ENCODE results near the gene SLC25A17.
"Not testable (repeated sequence)": the region's sequence is repeated elsewhere in the genome, so short reads cannot be mapped to it uniquely, and the experiment has no call there.

The SLC25A17 gene

GRCh38 chr22:40758851-40759250 lies 60.3 kb downstream of the SLC25A17 start:
- DNase-seq (ENCODE audit: extremely low read depth in 1 of 2, low read depth in 1 of 2): not testable (repeated sequence)

- DNase-seq (ENCODE audit: extremely low read depth in 1 of 2, low read depth in 1 of 2): no peak
Measured at GRCh38 chr22:40758390-40758789, 60.8 kb downstream of the SLC25A17 start.

GRCh38 chr22:40757071-40757470 lies 62.1 kb downstream of the SLC25A17 start:
- no peak for DNase-seq (ENCODE audit: extremely low read depth in 1 of 2, low read depth in 1 of 2)

- no peak for DNase-seq (ENCODE audit: extremely low read depth in 1 of 2, low read depth in 1 of 2)
Measured at GRCh38 chr22:40753114-40753513, 66.0 kb downstream of the SLC25A17 start.

- no peak for DNase-seq (ENCODE audit: extremely low read depth in 1 of 2, low read depth in 1 of 2)
Measured at GRCh38 chr22:40751250-40751649, 67.9 kb downstream of the SLC25A17 start.

GRCh38 chr22:40749829-40750228 lies 69.3 kb downstream of the SLC25A17 start:
- no peak for DNase-seq (ENCODE audit: extremely low read depth in 1 of 2, low read depth in 1 of 2)

GRCh38 chr22:40748388-40749355 lies 70.5 kb downstream of the SLC25A17 start:
- no peak for DNase-seq (ENCODE audit: extremely low read depth in 1 of 2, low read depth in 1 of 2)

- no peak for DNase-seq (ENCODE audit: extremely low read depth in 1 of 2, low read depth in 1 of 2)
Measured at GRCh38 chr22:40747361-40747760, 71.8 kb downstream of the SLC25A17 start.

- no peak for DNase-seq (ENCODE audit: extremely low read depth in 1 of 2, low read depth in 1 of 2)
Measured at GRCh38 chr22:40746428-40747220, 72.5 kb downstream of the SLC25A17 start.

GRCh38 chr22:40743768-40744167 lies 75.4 kb downstream of the SLC25A17 start:
- no peak for DNase-seq (ENCODE audit: extremely low read depth in 1 of 2, low read depth in 1 of 2)

- DNase-seq (ENCODE audit: extremely low read depth in 1 of 2, low read depth in 1 of 2): no peak
Measured at GRCh38 chr22:40741116-40741515, 78.0 kb downstream of the SLC25A17 start.

GRCh38 chr22:40739721-40740120 lies 79.4 kb downstream of the SLC25A17 start:
- no peak for DNase-seq (ENCODE audit: extremely low read depth in 1 of 2, low read depth in 1 of 2)

- DNase-seq (ENCODE audit: extremely low read depth in 1 of 2, low read depth in 1 of 2): no peak
Measured at GRCh38 chr22:40733919-40734318, 85.2 kb downstream of the SLC25A17 start.

GRCh38 chr22:40732999-40733292 lies 86.2 kb downstream of the SLC25A17 start:
- no peak for DNase-seq (ENCODE audit: extremely low read depth in 1 of 2, low read depth in 1 of 2)

- no peak for DNase-seq (ENCODE audit: extremely low read depth in 1 of 2, low read depth in 1 of 2)
Measured at GRCh38 chr22:40729284-40729683, 89.9 kb downstream of the SLC25A17 start.

GRCh38 chr22:40728731-40729189 lies 90.4 kb downstream of the SLC25A17 start:
- DNase-seq (ENCODE audit: extremely low read depth in 1 of 2, low read depth in 1 of 2): no peak

GRCh38 chr22:40727964-40728615 lies 91.1 kb downstream of the SLC25A17 start:
- DNase-seq (ENCODE audit: extremely low read depth in 1 of 2, low read depth in 1 of 2): no peak

- no peak for DNase-seq (ENCODE audit: extremely low read depth in 1 of 2, low read depth in 1 of 2)
Measured at GRCh38 chr22:40727070-40727963, 91.8 kb downstream of the SLC25A17 start.

- no peak for DNase-seq (ENCODE audit: extremely low read depth in 1 of 2, low read depth in 1 of 2)
Measured at GRCh38 chr22:40726514-40726913, 92.6 kb downstream of the SLC25A17 start.

- no peak for DNase-seq (ENCODE audit: extremely low read depth in 1 of 2, low read depth in 1 of 2)
Measured at GRCh38 chr22:40723396-40723933, 95.7 kb downstream of the SLC25A17 start.

Measured in stimulated activated CD8-positive, alpha-beta memory T cell treated with anti-CD3 and anti-CD28 coated beads, Interleukin-7, amount 100 ng/mL, for 48 hours (primary cell).